Calu3 (cell line): ENCODE data around the gene PLAGL1. TPM values are rescaled to one million over a fixed set of nuclear protein-coding genes. Genes with fewer than 3 reads are reported as not detected.
A peak's percentile ranks its signal among the peaks of the same experiment; 100 is the strongest.

Experiments used
- BruUV-seq: library from RNA; stranded (reverse); fragments of 400-500 nt; replicated peaks from 2 replicates; lab custom pipeline; 2021; lab: Mats Ljungman, UMichigan
- CTCF ChIA-PET: fragments of 300-600 bp; sonication (Branson Sonifier 250); formaldehyde crosslinking; loops from one replicate; lab custom pipeline; 2022; ENCODE audit warnings: antibody characterized with exemption; lab: Charles Lee
- DNase-seq: peaks from one replicate; pipeline ENCODE4 v3.0.0; 2022
- H3K27ac Mint-ChIP-seq: one replicate; pipeline ENCODE4 v1.8.0; 2022; ENCODE audit warnings: mixed read lengths; ENCODE audit not compliant: unreplicated experiment
- H3K27me3 Mint-ChIP-seq: one replicate; pipeline ENCODE4 v1.8.0; 2022; ENCODE audit warnings: mixed read lengths; ENCODE audit not compliant: unreplicated experiment
- H3K36me3 Mint-ChIP-seq: one replicate; pipeline ENCODE4 v1.8.0; 2022; ENCODE audit warnings: mild to moderate bottlenecking, moderate library complexity, mixed read lengths; ENCODE audit not compliant: insufficient read depth, unreplicated experiment
- H3K4me1 Mint-ChIP-seq: one replicate; pipeline ENCODE4 v1.8.0; 2022; ENCODE audit warnings: mild to moderate bottlenecking, low read depth, mixed read lengths; ENCODE audit not compliant: unreplicated experiment
- H3K4me3 Mint-ChIP-seq: one replicate; pipeline ENCODE4 v1.8.0; 2022; ENCODE audit warnings: mild to moderate bottlenecking, low read depth, moderate library complexity, mixed read lengths; ENCODE audit not compliant: unreplicated experiment
- H3K9me3 Mint-ChIP-seq: one replicate; pipeline ENCODE4 v1.8.0; 2022; ENCODE audit warnings: low read depth, mixed read lengths; ENCODE audit not compliant: unreplicated experiment
- CTCF ChIP-seq: fragments of 200-600 bp; IDR thresholded peaks from one replicate; pipeline ENCODE4 v1.8.0; 2022; ENCODE audit warnings: antibody characterized with exemption; ENCODE audit not compliant: unreplicated experiment
- intact Hi-C: fragments of 100-400 bp; cut with micrococcal nuclease; formaldehyde crosslinking; loops from one replicate; pipeline ENCODE4 v1.10.0; 2022; ENCODE audit not compliant: unreplicated experiment
- total RNA-seq: library from RNA; stranded (reverse); gene quantifications from 2 replicates; pipeline ENCODE4 v1.2.3, GENCODE V29; 2022

PLAGL1 gene
- total RNA-seq, 1 experiment from 2014 or later = 9.8 TPM

- no peak overlapping the region for H3K27ac Mint-ChIP-seq
- H3K4me1 Mint-ChIP-seq = no peaks in the 10 kb centered on the region
- H3K36me3 Mint-ChIP-seq = no peaks in the 10 kb centered on the region
- TF ChIP-seq CTCF = no peak
- no peaks in the 10 kb centered on the region for H3K9me3 Mint-ChIP-seq
- CTCF ChIA-PET = interaction anchor here (0.6 to 0.8 kb wide), 2 partner anchors 44 to 525 kb away, joined by 3 read pairs; no protein-coding TSS in a partner anchor
- H3K27me3 Mint-ChIP-seq = no peaks in the 10 kb centered on the region
- no peak overlapping the region for H3K4me3 Mint-ChIP-seq
- intact Hi-C loops = no loop called here
- BruUV-seq = no TSS peak
- DNase-seq = peak; percentile 5
Measured at GRCh38 chr6:143896126-143896860, 111.8 kb downstream of the PLAGL1 start.

GRCh38 chr6:143894655-143895054 is 113.4 kb downstream of the PLAGL1 start:
- CTCF ChIA-PET = no interaction called here
- no TSS peak for BruUV-seq
- TF ChIP-seq CTCF = no peak
- Mint-ChIP-seq H3K27me3 (no peaks in the 10 kb centered on the region), H3K9me3 (no peaks in the 10 kb centered on the region), H3K27ac (no peak overlapping the region), H3K4me1 (no peaks in the 10 kb centered on the region), H3K36me3 (no peaks in the 10 kb centered on the region), H3K4me3 (no peak overlapping the region)
- no peak for DNase-seq
- intact Hi-C loops = no loop called here

Other genes with a start within 250 kb of the PLAGL1 start
- gene LTV1, start 164.9 kb downstream of the PLAGL1 start, total RNA-seq = 21.7 and 21.8 TPM in 2 replicates
- gene ZC2HC1B, start 143.8 kb downstream of the PLAGL1 start, total RNA-seq = not detected in 2 replicates
- gene SF3B5, start 87.3 kb upstream of the PLAGL1 start, total RNA-seq = 104 and 113 TPM in 2 replicates
- gene STX11, start 142.3 kb upstream of the PLAGL1 start, total RNA-seq = 0.24 TPM in 1 of 2 replicates, not detected in the other